Panc1 (cell line): ENCODE measurements around the gene EEF1AKMT3. TPM values are rescaled to one million over a fixed set of nuclear protein-coding genes. Genes with fewer than 3 reads are reported as not detected.

Source experiments
- ATAC-seq: fragments of 200-7000 bp; cut with Tn5 transposase; 2 replicates; pipeline ENCODE4 v1.9.1; 2020; ENCODE audit warnings: mild to moderate bottlenecking, moderate library complexity
- BruUV-seq: library from RNA; stranded (reverse); fragments of 400-500 nt; replicated peaks from 2 replicates; lab custom pipeline; 2021; lab: Mats Ljungman, UMichigan
- CTCF ChIA-PET: fragments of 300-600 bp; sonication (Branson Sonifier 250); formaldehyde crosslinking; loops from one replicate; lab custom pipeline; 2022; ENCODE audit warnings: antibody characterized with exemption; lab: Charles Lee
- POLR2A ChIA-PET: fragments of 300-600 bp; sonication (Branson Sonifier 250); formaldehyde crosslinking; loops from one replicate; lab custom pipeline; 2022; ENCODE audit warnings: antibody characterized with exemption; lab: Charles Lee
- DNase-seq: peaks from one replicate; pipeline ENCODE4 v3.0.0-alpha.2; 2010; ENCODE audit warnings: low read depth, low spot score
- H3K27ac ChIP-seq: 2 replicates; pipeline ENCODE4 v1.5.1; 2011; ENCODE audit warnings: mild to moderate bottlenecking, low read length, inconsistent platforms
- H3K27me3 ChIP-seq: fragments of 200-500 bp; sonication (Bioruptor generic); 2 replicates; pipeline ENCODE4 v1.6.0; 2014; ENCODE audit warnings: low read length, inconsistent platforms; ENCODE audit not compliant: control insufficient read depth, insufficient read depth
- H3K36me3 ChIP-seq: fragments of 200-500 bp; sonication (Bioruptor generic); 2 replicates; pipeline ENCODE4 v1.5.1; 2014; ENCODE audit warnings: inconsistent platforms, mild to moderate bottlenecking, low read length, moderate library complexity; ENCODE audit not compliant: control insufficient read depth, insufficient read depth
- H3K4me1 ChIP-seq: 2 replicates; pipeline ENCODE4 v1.5.1; 2011; ENCODE audit warnings: inconsistent platforms, mild to moderate bottlenecking, low read length, moderate library complexity; ENCODE audit not compliant: control insufficient read depth, insufficient read depth
- H3K4me3 ChIP-seq, 2 experiments: 2 replicates each; pipeline ENCODE4 v1.5.1; 2011 to 2012; ENCODE audit warnings: low read depth in 2 of 2, low read length in 2 of 2, mild to moderate bottlenecking in 2 of 2, inconsistent platforms in 1 of 2, moderate library complexity in 1 of 2
- H3K9me3 ChIP-seq: fragments of 200-500 bp; sonication (Bioruptor generic); 2 replicates; pipeline ENCODE4 v1.5.1; 2014; ENCODE audit warnings: low read depth, mild to moderate bottlenecking, inconsistent platforms, low read length, moderate library complexity; ENCODE audit not compliant: control insufficient read depth, insufficient read depth
- CTCF ChIP-seq: fragments of 450-650 bp; IDR thresholded peaks from 2 replicates; pipeline ENCODE4 v1.5.1; 2017; ENCODE audit warnings: mild to moderate bottlenecking
- POLR2AphosphoS5 ChIP-seq: IDR thresholded peaks from 2 replicates; pipeline ENCODE4 v1.6.1; 2012; ENCODE audit warnings: mild to moderate bottlenecking, low read depth, low read length, moderate library complexity
- REST ChIP-seq, 2 experiments: IDR thresholded peaks; 2 replicates each; pipeline ENCODE4 v1.6.1; 2011 to 2012; ENCODE audit warnings: low read depth in 2 of 2, control low read depth in 1 of 2, low read length in 1 of 2, mild to moderate bottlenecking in 1 of 2, moderate library complexity in 1 of 2; ENCODE audit not compliant: insufficient read depth in 1 of 2
- SIN3A ChIP-seq: IDR thresholded peaks from 2 replicates; pipeline ENCODE4 v1.6.1; 2012; ENCODE audit warnings: low read depth, mild to moderate bottlenecking, low read length, moderate library complexity, borderline replicate concordance; ENCODE audit not compliant: insufficient read depth
- TCF7L2 ChIP-seq: IDR thresholded peaks from 2 replicates; pipeline ENCODE4 v1.6.1; 2011; ENCODE audit warnings: mild to moderate bottlenecking, low read depth, low read length, inconsistent platforms
- in situ Hi-C: cut with HindIII; loops from 2 replicates; pipeline ENCODE4 v1.10.0; 2016; ENCODE audit warnings: low sequenced_read_pairs, low pct_unique_long_range_greater_than_20kb
- intact Hi-C: fragments of 100-400 bp; cut with micrococcal nuclease; formaldehyde crosslinking; loops from one replicate; pipeline ENCODE4 v1.10.0; 2022; ENCODE audit not compliant: unreplicated experiment
- total RNA-seq: library from RNA; stranded (reverse); gene quantifications from one replicate; pipeline ENCODE4 v1.2.1, GENCODE V29; 2021; ENCODE audit not compliant: unreplicated experiment

Gene EEF1AKMT3
- total RNA-seq, 1 experiment from 2014 or later: 7.4 TPM

- peak overlapping the region; percentile 74 to 98; a peak in 3 of 4 replicates for H3K4me3 ChIP-seq
- no peak overlapping the region for H3K27ac ChIP-seq
- CTCF ChIA-PET: no interaction called here
- ATAC-seq: no peak
- DNase-seq: no peak
- intact Hi-C loops (no loop called here), in situ Hi-C loops (no loop called here)
- H3K27me3 ChIP-seq: no peaks in the 10 kb centered on the region
- TF ChIP-seq CTCF (no peak), POLR2AphosphoS5 (no peak), REST (IDR thresholded peaks at IDR 0.05; ENCODE audit: insufficient read depth in 1 of 2, low read depth in 2 of 2, low read length in 1 of 2) (no peak), SIN3A (no peak), TCF7L2 (no peak)
- peaks cover 18% of the 10 kb centered on the region for H3K36me3 ChIP-seq
- peaks cover 11% of the 10 kb centered on the region for H3K4me1 ChIP-seq
- H3K9me3 ChIP-seq: no peaks in the 10 kb centered on the region
- POLR2A ChIA-PET: interaction anchor here (1.4 kb wide), 1 partner anchor 9 kb away, joined by 4 read pairs; no protein-coding TSS in a partner anchor
- BruUV-seq: no TSS peak
Observed at GRCh38 chr12:57746025-57746424, 26.4 kb upstream of the EEF1AKMT3 start.

GRCh38 chr12:57749061-57749460, 23.4 kb upstream of the EEF1AKMT3 start:
- BruUV-seq: no TSS peak
- CTCF ChIA-PET: no interaction called here

More at GRCh38 chr12:57749061-57749460, 23.4 kb upstream of the EEF1AKMT3 start:
- in situ Hi-C loops: no loop called here
- no peaks in the 10 kb centered on the region for H3K27me3 ChIP-seq
- TF ChIP-seq SIN3A: no peak
- no peak for TF ChIP-seq REST (IDR thresholded peaks at IDR 0.05; ENCODE audit: insufficient read depth in 1 of 2, low read depth in 2 of 2, low read length in 1 of 2)
- no peak for TF ChIP-seq CTCF
- TF ChIP-seq TCF7L2: no peak
- TF ChIP-seq POLR2AphosphoS5: no peak
- H3K36me3 ChIP-seq: peaks cover 20% of the 10 kb centered on the region
- no peak overlapping the region for H3K4me3 ChIP-seq
- no peak overlapping the region for H3K27ac ChIP-seq
- DNase-seq (no peak), ATAC-seq (no peak)
- H3K9me3 ChIP-seq: no peaks in the 10 kb centered on the region
- POLR2A ChIA-PET: no interaction called here
- peaks cover 18% of the 10 kb centered on the region for H3K4me1 ChIP-seq
- intact Hi-C loops: no loop called here
